HG02571 (cell line): ENCODE data around the gene SNRNP25.
"Not testable (repeated sequence)": the region's sequence is repeated elsewhere in the genome, so short reads cannot be mapped to it uniquely, and the experiment has no call there.

Experiments used
- ATAC-seq: cut with Tn5 transposase; IDR thresholded peaks from one replicate; pipeline ENCODE4 v1.9.1; 2021; ENCODE audit warnings: mild to moderate bottlenecking, moderate library complexity; ENCODE audit not compliant: unreplicated experiment

The SNRNP25 gene

GRCh38 chr16:41439-42068, 12.1 kb upstream of the SNRNP25 start:
- ATAC-seq, result no peak

GRCh38 chr16:42069-42457, 11.6 kb upstream of the SNRNP25 start:
- ATAC-seq, result no peak

GRCh38 chr16:42691-43090, 10.9 kb upstream of the SNRNP25 start:
- ATAC-seq, result no peak

GRCh38 chr16:43294-43693, 10.3 kb upstream of the SNRNP25 start:
- no peak for ATAC-seq

- no peak for ATAC-seq
Observed at GRCh38 chr16:44655-45054, 9.0 kb upstream of the SNRNP25 start.

GRCh38 chr16:45454-45853, 8.2 kb upstream of the SNRNP25 start:
- no peak for ATAC-seq

- not testable (repeated sequence) for ATAC-seq
Observed at GRCh38 chr16:46510-46909, 7.1 kb upstream of the SNRNP25 start.

GRCh38 chr16:47234-47633, 6.4 kb upstream of the SNRNP25 start:
- no peak for ATAC-seq

GRCh38 chr16:50769-51591, 2.6 kb upstream of the SNRNP25 start:
- no peak for ATAC-seq

GRCh38 chr16:54237-54581, 581 bp downstream of the SNRNP25 start:
- ATAC-seq, result no peak

- no peak for ATAC-seq
Observed at GRCh38 chr16:55571-56136, 2.0 kb downstream of the SNRNP25 start.

GRCh38 chr16:56231-56927, 2.8 kb downstream of the SNRNP25 start:
- ATAC-seq, result no peak

- no peak for ATAC-seq
Observed at GRCh38 chr16:57711-58110, 4.1 kb downstream of the SNRNP25 start.

GRCh38 chr16:58491-59439, 5.1 kb downstream of the SNRNP25 start:
- ATAC-seq, result no peak

GRCh38 chr16:59440-60059, 5.9 kb downstream of the SNRNP25 start:
- ATAC-seq, result no peak

GRCh38 chr16:60166-60565, 6.5 kb downstream of the SNRNP25 start:
- ATAC-seq, result no peak

- ATAC-seq, result no peak
Observed at GRCh38 chr16:60929-61878, 7.6 kb downstream of the SNRNP25 start.

GRCh38 chr16:61879-62281, 8.3 kb downstream of the SNRNP25 start:
- no peak for ATAC-seq
